MM.1S (cell line): Measurements from ENCODE around the gene FYN.

Source experiments
- DNase-seq: peaks from one replicate; pipeline ENCODE4 v3.0.0-alpha.2; 2015
- H2AFZ ChIP-seq: fragments of 300-600 bp; sonication (generic); 2 replicates; pipeline ENCODE4 v1.6.0; 2016; ENCODE audit warnings: antibody characterized with exemption, low read length
- H3F3A ChIP-seq: fragments of 300-600 bp; sonication (generic); 2 replicates; pipeline ENCODE4 v1.6.1; 2016; ENCODE audit warnings: mild to moderate bottlenecking, antibody characterized with exemption, low read length, moderate library complexity, mixed read lengths; ENCODE audit not compliant: insufficient read depth
- H3K27ac ChIP-seq: fragments of 300-600 bp; sonication (generic); 2 replicates; pipeline ENCODE4 v1.5.1; 2016; ENCODE audit warnings: mild to moderate bottlenecking, low read length
- H3K27me3 ChIP-seq: fragments of 300-600 bp; sonication (generic); replicated peaks from 2 replicates; pipeline ENCODE4 v1.6.0; 2016; ENCODE audit warnings: low read length; ENCODE audit not compliant: insufficient read depth
- H3K36me3 ChIP-seq: fragments of 300-600 bp; sonication (generic); replicated peaks from 2 replicates; pipeline ENCODE4 v1.6.1; 2016; ENCODE audit warnings: mild to moderate bottlenecking, low read length, mixed read lengths; ENCODE audit not compliant: insufficient read depth
- H3K4me1 ChIP-seq: fragments of 300-600 bp; sonication (generic); 2 replicates; pipeline ENCODE4 v1.6.1; 2016; ENCODE audit warnings: low read length, mixed read lengths
- H3K4me2 ChIP-seq: fragments of 300-600 bp; sonication (generic); 2 replicates; pipeline ENCODE4 v1.6.0; 2016; ENCODE audit warnings: low read depth, low read length
- H3K4me3 ChIP-seq: fragments of 300-600 bp; sonication (generic); 2 replicates; pipeline ENCODE4 v1.5.1; 2016; ENCODE audit warnings: low read length, mixed read lengths
- H3K79me2 ChIP-seq: fragments of 300-600 bp; sonication (generic); 2 replicates; pipeline ENCODE4 v1.6.1; 2016; ENCODE audit warnings: mixed run types, low read length, mixed read lengths
- H3K9ac ChIP-seq: fragments of 300-600 bp; sonication (generic); 2 replicates; pipeline ENCODE4 v1.6.1; 2016; ENCODE audit warnings: low read length, mixed read lengths
- H3K9me2 ChIP-seq: fragments of 300-600 bp; sonication (generic); replicated peaks from 2 replicates; pipeline ENCODE4 v1.6.1; 2016; ENCODE audit warnings: mild to moderate bottlenecking, low read length, mixed read lengths; ENCODE audit not compliant: insufficient read depth
- H3K9me3 ChIP-seq: fragments of 300-600 bp; sonication (generic); replicated peaks from 2 replicates; pipeline ENCODE4 v1.6.1; 2016; ENCODE audit warnings: mild to moderate bottlenecking, low read length, mixed read lengths; ENCODE audit not compliant: insufficient read depth
- H4K20me1 ChIP-seq: fragments of 300-600 bp; sonication (generic); 2 replicates; pipeline ENCODE4 v1.6.1; 2016; ENCODE audit warnings: mild to moderate bottlenecking, low read length, moderate library complexity, mixed read lengths; ENCODE audit not compliant: insufficient read depth
- CTCF ChIP-seq: fragments of 300-600 bp; sonication (generic); IDR thresholded peaks from 2 replicates; pipeline ENCODE4 v1.5.1; 2016; ENCODE audit warnings: antibody characterized with exemption, low read length, mixed read lengths
- EZH2 ChIP-seq: fragments of 300-600 bp; sonication (generic); optimal IDR thresholded peaks from 2 replicates; pipeline ENCODE3; 2017; ENCODE audit warnings: low read depth, mild to moderate bottlenecking, antibody characterized with exemption, low read length, mixed read lengths
- EZH2phosphoT487 ChIP-seq: fragments of 300-600 bp; sonication (generic); IDR thresholded peaks from 2 replicates; pipeline ENCODE4 v1.6.1; 2018; ENCODE audit warnings: antibody characterized with exemption, low read length

The FYN gene

GRCh38 chr6:111782887-111783466 lies 90.3 kb downstream of the FYN start:
- H4K20me1 ChIP-seq: no peaks in the 10 kb centered on the region
- no peak overlapping the region for H3K27ac ChIP-seq
- no peaks in the 10 kb centered on the region for H3K9me2 ChIP-seq
- H3K4me3 ChIP-seq: no peak overlapping the region
- no peaks in the 10 kb centered on the region for H3F3A ChIP-seq
- DNase-seq: no peak
- no peak overlapping the region for H3K9ac ChIP-seq
- H3K4me2 ChIP-seq: no peak overlapping the region
- H3K9me3 ChIP-seq: no peaks in the 10 kb centered on the region
- no peaks in the 10 kb centered on the region for H3K4me1 ChIP-seq
- H2AFZ ChIP-seq: no peak overlapping the region
- no peaks in the 10 kb centered on the region for H3K27me3 ChIP-seq
- no peaks in the 10 kb centered on the region for H3K79me2 ChIP-seq
- TF ChIP-seq EZH2: no peak
- no peak for TF ChIP-seq CTCF
- no peak for TF ChIP-seq EZH2phosphoT487
- no peaks in the 10 kb centered on the region for H3K36me3 ChIP-seq

- Histone ChIP-seq H3K79me2 (no peaks in the 10 kb centered on the region), H3K27ac (no peak overlapping the region), H3F3A (no peaks in the 10 kb centered on the region), H3K9me2 (no peaks in the 10 kb centered on the region), H3K4me2 (no peak overlapping the region), H3K9me3 (no peaks in the 10 kb centered on the region), H3K27me3 (no peaks in the 10 kb centered on the region), H3K36me3 (no peaks in the 10 kb centered on the region), H2AFZ (no peak overlapping the region), H3K4me1 (no peaks in the 10 kb centered on the region), H3K9ac (no peak overlapping the region), H3K4me3 (no peak overlapping the region), H4K20me1 (no peaks in the 10 kb centered on the region)
- DNase-seq: no peak
- TF ChIP-seq EZH2 (no peak), CTCF (no peak), EZH2phosphoT487 (no peak)
Observed at GRCh38 chr6:111782192-111782809, 91.0 kb downstream of the FYN start.

- Histone ChIP-seq H4K20me1 (no peaks in the 10 kb centered on the region), H3F3A (no peaks in the 10 kb centered on the region), H3K9me2 (no peaks in the 10 kb centered on the region), H3K4me3 (no peak overlapping the region), H2AFZ (no peak overlapping the region), H3K27ac (no peak overlapping the region), H3K4me2 (no peak overlapping the region), H3K36me3 (no peaks in the 10 kb centered on the region), H3K79me2 (no peaks in the 10 kb centered on the region), H3K4me1 (no peaks in the 10 kb centered on the region), H3K9ac (no peak overlapping the region), H3K27me3 (no peaks in the 10 kb centered on the region), H3K9me3 (no peaks in the 10 kb centered on the region)
- DNase-seq: no peak
- TF ChIP-seq EZH2phosphoT487: no peak
- no peak for TF ChIP-seq CTCF
- no peak for TF ChIP-seq EZH2
Observed at GRCh38 chr6:111781041-111781708, 92.1 kb downstream of the FYN start.
